H9 (cell line): ENCODE results near the gene TACR2. TPM values are rescaled to one million over a fixed set of nuclear protein-coding genes. Genes with fewer than 3 reads are reported as not detected.

Experiments
- DNase-seq: peaks from one replicate; pipeline ENCODE4 v3.0.0-alpha.2; 2017
- H2AFZ ChIP-seq: one replicate; pipeline ENCODE4 v1.6.1; 2013; ENCODE audit warnings: mild to moderate bottlenecking, low read length, control low read depth, moderate library complexity
- H2AK5ac ChIP-seq: 2 replicates; pipeline ENCODE4 v1.6.1; 2013; ENCODE audit warnings: low read length, control low read depth, mixed read lengths; ENCODE audit not compliant: insufficient read length
- H2BK120ac ChIP-seq: one replicate; pipeline ENCODE4 v1.6.1; 2013; ENCODE audit warnings: low read depth, mild to moderate bottlenecking, low read length, control low read depth, inconsistent platforms; ENCODE audit not compliant: poor library complexity, severe bottlenecking
- H2BK12ac ChIP-seq: 2 replicates; pipeline ENCODE4 v1.6.1; 2013; ENCODE audit warnings: low read length, control low read depth, mixed read lengths, low read depth; ENCODE audit not compliant: insufficient read length
- H2BK15ac ChIP-seq: 2 replicates; pipeline ENCODE4 v1.6.1; 2013; ENCODE audit warnings: low read depth, low read length, control low read depth
- H2BK20ac ChIP-seq: one replicate; pipeline ENCODE4 v1.6.1; 2013; ENCODE audit warnings: low read depth, mild to moderate bottlenecking, low read length, control low read depth, inconsistent platforms; ENCODE audit not compliant: poor library complexity, severe bottlenecking
- H2BK5ac ChIP-seq: 2 replicates; pipeline ENCODE4 v1.6.1; 2013; ENCODE audit warnings: low read length, control low read depth, mixed read lengths; ENCODE audit not compliant: insufficient read length
- H3K14ac ChIP-seq: 2 replicates; pipeline ENCODE4 v1.6.1; 2013; ENCODE audit warnings: low read length, control low read depth; ENCODE audit not compliant: insufficient read depth
- H3K18ac ChIP-seq: 2 replicates; pipeline ENCODE4 v1.6.1; 2013; ENCODE audit warnings: low read depth, mild to moderate bottlenecking, mixed read lengths, low read length, control low read depth; ENCODE audit not compliant: insufficient read length
- H3K23ac ChIP-seq: 2 replicates; pipeline ENCODE4 v1.6.1; 2013; ENCODE audit warnings: low read length, control low read depth, mixed read lengths, low read depth; ENCODE audit not compliant: insufficient read length
- H3K23me2 ChIP-seq: 2 replicates; pipeline ENCODE4 v1.6.1; 2013; ENCODE audit warnings: low read depth, mild to moderate bottlenecking, mixed read lengths, low read length, control low read depth; ENCODE audit not compliant: insufficient read length, poor library complexity, severe bottlenecking
- H3K27ac ChIP-seq: 2 replicates; pipeline ENCODE4 v1.5.1; 2013; ENCODE audit warnings: low read length, control low read depth, mixed read lengths, low read depth; ENCODE audit not compliant: insufficient read length
- H3K27me3 ChIP-seq: 2 replicates; pipeline ENCODE4 v1.6.1; 2013; ENCODE audit warnings: low read length, control low read depth, inconsistent platforms; ENCODE audit not compliant: insufficient read depth
- H3K4ac ChIP-seq: 2 replicates; pipeline ENCODE4 v1.6.1; 2013; ENCODE audit warnings: low read depth, mild to moderate bottlenecking, control low read depth, inconsistent platforms, low read length, moderate library complexity
- H3K4me1 ChIP-seq: 2 replicates; pipeline ENCODE4 v1.6.1; 2013; ENCODE audit warnings: low read length, control low read depth, inconsistent platforms; ENCODE audit not compliant: insufficient read depth
- H3K4me2 ChIP-seq: 2 replicates; pipeline ENCODE4 v1.6.1; 2013; ENCODE audit warnings: low read length, control low read depth, mixed read lengths; ENCODE audit not compliant: insufficient read length, insufficient read depth
- H3K56ac ChIP-seq: 2 replicates; pipeline ENCODE4 v1.6.1; 2013; ENCODE audit warnings: low read depth, mild to moderate bottlenecking, mixed read lengths, low read length, control low read depth; ENCODE audit not compliant: insufficient read length
- H3K79me1 ChIP-seq: 2 replicates; pipeline ENCODE4 v1.6.1; 2013; ENCODE audit warnings: low read depth, mild to moderate bottlenecking, moderate library complexity, low read length, control low read depth, inconsistent platforms; ENCODE audit not compliant: insufficient read depth, poor library complexity, severe bottlenecking
- H3K79me2 ChIP-seq: 2 replicates; pipeline ENCODE4 v1.6.1; 2013; ENCODE audit warnings: low read length, control low read depth, inconsistent platforms; ENCODE audit not compliant: insufficient read depth
- H3K9ac ChIP-seq: 2 replicates; pipeline ENCODE4 v1.6.1; 2013; ENCODE audit warnings: low read length, control low read depth, mixed read lengths; ENCODE audit not compliant: insufficient read length; ENCODE audit errors: extremely low read depth
- H3K9me3 ChIP-seq: one replicate; pipeline ENCODE4 v1.6.1; 2013; ENCODE audit warnings: low read depth, low read length, inconsistent platforms; ENCODE audit not compliant: control insufficient read depth
- H3T11ph ChIP-seq: one replicate; pipeline ENCODE4 v1.6.1; 2013; ENCODE audit warnings: mild to moderate bottlenecking, low read length, control low read depth, inconsistent platforms
- H4K20me1 ChIP-seq: one replicate; pipeline ENCODE4 v1.6.1; 2013; ENCODE audit not compliant: control insufficient read depth, insufficient read length, insufficient read depth
- H4K5ac ChIP-seq: 2 replicates; pipeline ENCODE4 v1.6.1; 2013; ENCODE audit warnings: low read depth, mild to moderate bottlenecking, mixed read lengths, low read length, control low read depth; ENCODE audit not compliant: insufficient read length
- H4K8ac ChIP-seq: replicated peaks from 2 replicates; pipeline ENCODE4 v1.6.1; 2013; ENCODE audit warnings: low read length, control low read depth, mixed read lengths, low read depth; ENCODE audit not compliant: insufficient read length
- H4K91ac ChIP-seq: 2 replicates; pipeline ENCODE4 v1.6.1; 2013; ENCODE audit warnings: low read depth, mild to moderate bottlenecking, moderate library complexity, mixed read lengths, low read length, control low read depth; ENCODE audit not compliant: insufficient read length
- H3K27ac Mint-ChIP-seq, 3 experiments: 2 replicates in 2 of 3; 3 replicates in 1 of 3; pipeline ENCODE4 v1.8.0; 2020 to 2021; ENCODE audit warnings: mixed read lengths in 3 of 3, mild to moderate bottlenecking in 1 of 3, moderate library complexity in 1 of 3
- H3K27me3 Mint-ChIP-seq: 2 replicates; pipeline ENCODE4 v1.8.0; 2021; ENCODE audit warnings: low read depth, mild to moderate bottlenecking, moderate library complexity, mixed read lengths
- H3K36me3 Mint-ChIP-seq, 3 experiments: 2 replicates in 2 of 3; 3 replicates in 1 of 3; pipeline ENCODE4 v1.8.0; 2020 to 2021; ENCODE audit warnings: low read depth in 3 of 3, mixed read lengths in 3 of 3; ENCODE audit not compliant: insufficient read depth in 1 of 3
- H3K4me1 Mint-ChIP-seq, 2 experiments: 2 replicates each; pipeline ENCODE4 v1.8.0; 2020; ENCODE audit warnings: mixed read lengths in 2 of 2
- H3K4me3 Mint-ChIP-seq, 2 experiments: 2 replicates in 1 of 2; 3 replicates in 1 of 2; pipeline ENCODE4 v1.8.0; 2020 to 2021; ENCODE audit warnings: mild to moderate bottlenecking in 2 of 2, mixed read lengths in 2 of 2, moderate library complexity in 1 of 2
- H3K9me3 Mint-ChIP-seq, 2 experiments: 2 replicates in 1 of 2; 3 replicates in 1 of 2; pipeline ENCODE4 v1.8.0; 2020; ENCODE audit warnings: mild to moderate bottlenecking in 2 of 2, mixed read lengths in 2 of 2, moderate library complexity in 1 of 2
- CTCF ChIP-seq: fragments of 200-600 bp; sonication (generic); conservative IDR thresholded peaks from 3 replicates; pipeline ENCODE4 v1.8.0; 2021; ENCODE audit warnings: antibody characterized with exemption, mild to moderate bottlenecking
- WGBS: extraction: QIAGEN DNeasy Blood & Tissue Kit; methylation state at CpG from one replicate; pipeline ENCODE4 v1.1.7; 2013; ENCODE audit warnings: missing lambda C conversion rate, low lambda C conversion rate, mixed read lengths; ENCODE audit not compliant: insufficient read length; ENCODE audit errors: extremely low coverage; 5-methylcytosine and 5-hydroxymethylcytosine counted together
- total RNA-seq: library from RNA; stranded (reverse); gene quantifications from 2 replicates; pipeline ENCODE4 v1.2.1, GENCODE V29; 2021

TACR2 gene
- total RNA-seq, 1 experiment from 2014 or later = not detected

GRCh38 chr10:69446650-69447151 is 30.0 kb upstream of the TACR2 start:
- Histone ChIP-seq H3K4me1 (no peaks in the 10 kb centered on the region), H3K14ac (no peak overlapping the region), H2BK20ac (no peak overlapping the region), H4K91ac (no peak overlapping the region), H3K4me2 (no peak overlapping the region), H3K27me3 (no peaks in the 10 kb centered on the region; the same call in 1 of the 2 replicates), H3K79me2 (no peaks in the 10 kb centered on the region), H4K20me1 (no peaks in the 10 kb centered on the region), H3K23me2 (peaks cover 2% of the 10 kb centered on the region), H3K79me1 (no peaks in the 10 kb centered on the region), H3K23ac (no peak overlapping the region), H4K5ac (no peak overlapping the region), H2BK120ac (no peak overlapping the region), H2BK12ac (no peak overlapping the region), H3K27ac (no peak overlapping the region), H2BK5ac (no peak overlapping the region), H3K56ac (no peak overlapping the region), H2AFZ (no peak overlapping the region), H3K4ac (no peak overlapping the region), H3K9ac (no peak overlapping the region), H3K18ac (no peak overlapping the region), H4K8ac (no peak overlapping the region), H2BK15ac (no peak overlapping the region), H3T11ph (no peak overlapping the region), H3K9me3 (no peaks in the 10 kb centered on the region), H2AK5ac (no peak overlapping the region)
- Mint-ChIP-seq H3K4me1 (peaks cover 8 to 12% of the 10 kb centered on the region in 2 experiments), H3K9me3 (peaks cover 0 to 3% of the 10 kb centered on the region in 2 experiments; a peak in 2 of 5 replicates), H3K4me3 (no peak overlapping the region), H3K36me3 (no peaks in the 10 kb centered on the region), H3K27ac (no peak overlapping the region), H3K27me3 (peaks cover 83% of the 10 kb centered on the region)
- no peak for TF ChIP-seq CTCF
- no CpG with 5 or more reads among the region's 3 CpGs for WGBS
- DNase-seq = no peak
